T-cell (primary cell): ENCODE measurements around the gene ACTL10. TPM values are rescaled to one million over a fixed set of nuclear protein-coding genes. Genes with fewer than 3 reads are reported as not detected.

ENCODE experiments used
- total RNA-seq, 35 experiments: library from RNA in 6 of 35; stranded (reverse) in 6 of 35; fragments of 120-200 nt in 1 of 35; gene quantifications; one replicate each; pipeline versions ENCODE4 v1.2.1 to v1.2.4 and lab custom pipeline; 2013 to 2026

Gene ACTL10
- total RNA-seq, 5 donors from 2014 or later (not counting 1 experiment from before 2014, with no cell fraction given), result 1.1 to 7.9 (median 6.1) TPM

Other genes with a start within 250 kb of the ACTL10 start
- gene SNTA1, start 223.2 kb upstream of the ACTL10 start, total RNA-seq, result 1 to 10 TPM; 4.4 to 7.8 (median 5.5) TPM
- gene CBFA2T2, start 176.8 kb upstream of the ACTL10 start, total RNA-seq, result 10 to 100 TPM; 25.2 to 34.2 (median 31.0) TPM
- gene C20orf144, start 4.6 kb upstream of the ACTL10 start, total RNA-seq, result under 1 TPM in 4 of 5 donors, not detected in 1; 0.16 to 0.26 (median 0.22) TPM
- 10 to 100 TPM in 3 of 5 donors, 1 to 10 TPM in 2; 8.5 to 33.9 (median 28.9) TPM for gene NECAB3, start 7.5 kb downstream of the ACTL10 start, total RNA-seq
- gene E2F1, start 19.4 kb downstream of the ACTL10 start, total RNA-seq, result 1 to 10 TPM; 1.8 to 7.4 (median 4.6) TPM
- 10 to 100 TPM in 3 of 5 donors, 1 to 10 TPM in 2; 6.1 to 15.4 (median 13.9) TPM for gene PXMP4, start 53.4 kb downstream of the ACTL10 start, total RNA-seq
- gene ZNF341, start 65.1 kb downstream of the ACTL10 start, total RNA-seq, result 1 to 10 TPM; 4.0 to 6.1 (median 5.6) TPM
- gene CHMP4B, start 144.4 kb downstream of the ACTL10 start, total RNA-seq, result 10 to 100 TPM; 45.1 to 64.7 (median 60.8) TPM